8988T (cell line): Measurements from ENCODE around the gene XIAP.

Source experiments
- DNase-seq: peaks from one replicate; pipeline ENCODE4 v3.0.0; 2011

XIAP gene

DNA sequence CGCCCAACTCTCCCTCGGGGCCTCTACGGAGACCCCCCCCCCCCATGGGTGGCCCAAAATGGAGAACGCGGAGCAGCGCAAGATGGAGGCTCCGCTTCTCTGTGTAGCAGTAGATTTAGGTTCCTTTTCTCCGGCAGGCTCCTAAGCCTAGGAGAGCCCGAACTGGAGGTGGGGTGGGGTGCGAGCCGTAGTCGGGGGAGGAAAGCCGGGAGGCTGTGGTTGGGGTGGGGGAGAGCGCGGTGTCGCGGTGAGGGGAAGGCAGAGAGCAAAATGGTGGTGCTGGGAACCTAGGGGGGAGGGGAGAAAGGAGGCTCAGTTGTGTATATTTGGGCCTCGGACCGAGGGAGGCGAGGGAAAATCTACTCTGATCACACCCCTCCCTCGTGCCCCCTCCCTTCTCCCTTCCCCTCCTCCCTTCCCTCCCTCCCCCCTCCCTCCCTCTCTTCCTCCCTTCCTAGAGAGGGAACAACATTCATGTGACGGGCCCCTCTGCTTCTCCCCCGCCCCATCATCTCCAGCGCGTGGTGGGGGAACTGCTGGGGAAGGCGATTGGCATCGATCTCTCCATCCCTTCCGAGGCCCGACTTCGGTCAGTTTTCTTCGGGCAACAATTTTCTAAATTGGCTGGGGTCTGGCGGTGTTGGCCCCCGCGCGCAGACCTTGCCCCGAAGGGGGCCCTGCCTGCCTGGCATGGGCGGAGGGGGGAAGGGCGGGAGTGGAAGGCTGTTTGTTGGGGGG is 101.6 kb downstream of the XIAP start, which contains the start of gene STAG2:
TSS of gene STAG2 (plus strand) at position 439 of the 738 bp plus-strand sequence. CDS start 60,922 bp downstream, outside the sequence.
- DNase-seq, result no peak

DNA sequence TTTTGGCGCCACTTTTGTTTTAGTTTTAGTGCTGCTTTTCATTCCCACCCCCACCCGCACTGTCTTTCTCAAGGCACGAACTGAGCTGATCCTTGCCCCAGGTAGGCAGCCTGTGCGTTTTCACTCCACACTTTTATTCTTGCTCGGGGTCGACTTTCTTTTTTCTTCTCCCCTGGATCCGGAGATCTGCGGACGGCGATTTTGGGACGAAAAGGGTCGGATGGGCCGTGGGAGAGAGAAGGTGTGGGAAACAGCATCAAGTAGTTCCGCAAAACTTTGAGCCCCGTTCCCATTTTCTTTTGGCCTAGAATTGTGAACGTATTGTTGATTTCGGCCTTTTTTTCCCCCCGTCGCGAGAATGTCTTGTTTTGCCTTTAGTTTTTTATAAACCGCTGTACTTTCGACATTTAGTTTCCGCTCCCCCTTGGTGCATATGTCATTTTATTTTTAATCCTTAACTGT is 102.2 kb downstream of the XIAP start:
- no peak for DNase-seq

- no peak for DNase-seq
These were observed 103.0 kb downstream of the XIAP start for GRCh38 chrX:123962794-123963373.
